Measurements from ENCODE around the gene CYP4Z1.
"Not testable (repeated sequence)": the region's sequence is repeated elsewhere in the genome, so short reads cannot be mapped to it uniquely, and the experiment has no call there.

Gene CYP4Z1

GRCh38 chr1:47128854-47129253 is 61.8 kb downstream of the CYP4Z1 start:
- not testable (repeated sequence) for DNase-seq

- DNase-seq: not testable (repeated sequence)
Observed at GRCh38 chr1:47129489-47130230, 62.6 kb downstream of the CYP4Z1 start.

- not testable (repeated sequence) for DNase-seq
Observed at GRCh38 chr1:47132665-47133064, 65.6 kb downstream of the CYP4Z1 start.

GRCh38 chr1:47137198-47137597 is 70.2 kb downstream of the CYP4Z1 start, which contains the start of gene CYP4A22:
Gene CYP4A22, plus strand, starts transcription at chr1:47137441. Its CDS starts 45 bp downstream, at chr1:47137486.
- no peak for DNase-seq

GRCh38 chr1:47137925-47138615 is 71.0 kb downstream of the CYP4Z1 start:
- no peak for DNase-seq

- DNase-seq: not testable (repeated sequence)
Observed at GRCh38 chr1:47140358-47140757, 73.3 kb downstream of the CYP4Z1 start.

- not testable (repeated sequence) for DNase-seq
Observed at GRCh38 chr1:47143654-47144053, 76.6 kb downstream of the CYP4Z1 start.

GRCh38 chr1:47146495-47146894 is 79.5 kb downstream of the CYP4Z1 start:
- not testable (repeated sequence) for DNase-seq

- DNase-seq: no peak
Observed at GRCh38 chr1:47147047-47147785, 80.2 kb downstream of the CYP4Z1 start.

- DNase-seq: not testable (repeated sequence)
Observed at GRCh38 chr1:47149162-47149561, 82.1 kb downstream of the CYP4Z1 start.

GRCh38 chr1:47156457-47156856 is 89.4 kb downstream of the CYP4Z1 start:
- DNase-seq: not testable (repeated sequence)

- not testable (repeated sequence) for DNase-seq
Observed at GRCh38 chr1:47157957-47158356, 90.9 kb downstream of the CYP4Z1 start.

- no peak for DNase-seq
Observed at GRCh38 chr1:47160716-47161115, 93.7 kb downstream of the CYP4Z1 start.

- DNase-seq: no peak
Observed at GRCh38 chr1:47161298-47162040, 94.4 kb downstream of the CYP4Z1 start.

GRCh38 chr1:47164552-47164951 is 97.5 kb downstream of the CYP4Z1 start:
- DNase-seq: no peak

Measured in activated CD4-positive, CD25-positive, alpha-beta regulatory T cell treated with anti-CD3 and anti-CD28 coated beads, Interleukin-2, amount 50 U/mL, for 72 hours (primary cell).